HFFc6 (cell line): Measurements from ENCODE around the gene IQCC. TPM values are rescaled to one million over a fixed set of nuclear protein-coding genes. Genes with fewer than 3 reads are reported as not detected.

Experiments
- DNase-seq: peaks from one replicate; pipeline ENCODE4 v3.0.0-alpha.2; 2018
- H3K27ac Mint-ChIP-seq: 2 replicates; pipeline ENCODE4 v1.8.0; 2020; ENCODE audit warnings: mild to moderate bottlenecking, mixed read lengths
- H3K27me3 Mint-ChIP-seq: 2 replicates; pipeline ENCODE4 v1.8.0; 2021; ENCODE audit warnings: mild to moderate bottlenecking, moderate library complexity, mixed read lengths; ENCODE audit not compliant: insufficient read depth
- H3K36me3 Mint-ChIP-seq: 2 replicates; pipeline ENCODE4 v1.8.0; 2021; ENCODE audit warnings: low read depth, mixed read lengths
- H3K4me1 Mint-ChIP-seq: 2 replicates; pipeline ENCODE4 v1.8.0; 2020; ENCODE audit warnings: low read depth, mixed read lengths
- H3K4me3 Mint-ChIP-seq: 2 replicates; pipeline ENCODE4 v1.8.0; 2020; ENCODE audit warnings: mild to moderate bottlenecking, moderate library complexity, mixed read lengths
- H3K9me3 Mint-ChIP-seq: 2 replicates; pipeline ENCODE4 v1.8.0; 2020; ENCODE audit warnings: mild to moderate bottlenecking, mixed read lengths
- total RNA-seq, 6 experiments: library from RNA; stranded (reverse); fragmentation: NEBNext Ultra II Directional; extraction: Animal tissue kit (Norgen Biotek cat#: 25700); gene quantifications; 2 replicates in 1 of 6; 3 replicates in 5 of 6; pipeline ENCODE4 v1.2.3, GENCODE V29; 2021
- TF ChIP-seq, protein P1 (sequence below): fragments of 200-600 bp; sonication (generic); IDR thresholded peaks from 2 replicates; pipeline ENCODE4 v1.5.0; 2021; ENCODE audit warnings: antibody characterized with exemption, mild to moderate bottlenecking

IQCC gene
- total RNA-seq, 6 experiments from 2014 or later, result 0.81 to 2.4 (median 2.2) TPM

DNA sequence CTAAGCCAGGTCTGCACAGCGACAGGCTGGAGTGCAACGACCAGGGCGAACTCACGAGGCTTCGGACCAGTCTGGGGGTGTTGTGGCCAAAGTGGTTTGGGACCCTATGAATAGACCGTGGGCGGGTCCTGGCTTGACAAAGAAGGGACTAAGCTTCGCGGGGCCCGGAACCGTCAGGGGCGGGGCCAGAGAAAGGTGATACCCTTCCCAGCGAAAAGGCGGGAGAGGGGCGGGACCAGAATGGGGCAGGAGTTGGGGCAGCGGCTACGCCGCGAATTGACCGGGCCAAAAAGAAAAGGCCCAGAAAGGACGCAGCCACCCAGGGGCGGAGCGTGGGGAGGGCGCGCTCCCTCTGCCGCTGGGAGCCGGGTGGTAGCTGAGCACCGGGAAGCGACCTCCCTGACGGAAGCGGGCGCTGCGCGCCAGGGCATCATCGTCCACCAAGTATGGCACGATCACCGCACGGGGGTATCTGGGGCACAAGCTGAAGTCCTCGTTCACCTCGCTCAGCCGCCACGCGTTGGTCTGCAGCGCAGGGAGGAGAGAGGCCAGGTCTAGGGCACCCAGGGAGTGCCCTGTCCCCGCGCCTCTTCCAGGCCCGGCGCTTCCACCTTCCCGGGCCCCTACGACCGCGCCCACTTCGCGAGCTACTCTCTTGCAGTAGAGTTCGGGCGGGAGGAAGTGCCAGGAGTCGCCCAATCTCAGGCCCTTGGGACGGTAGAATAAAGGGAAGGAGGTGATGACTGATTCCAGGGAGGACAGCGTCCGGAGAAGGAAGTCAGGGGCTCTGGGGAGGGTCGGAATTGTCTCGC is 34.9 kb downstream of the IQCC start:
- Mint-ChIP-seq H3K9me3 (no peaks in the 10 kb centered on the region), H3K36me3 (no peaks in the 10 kb centered on the region), H3K4me1 (peaks cover 27% of the 10 kb centered on the region), H3K27ac (peak overlapping the region; percentile 84), H3K4me3 (peak overlapping the region; percentile 87), H3K27me3 (no peaks in the 10 kb centered on the region; the same call in 1 of the 2 replicates)
- DNase-seq, result peak; percentile 34
- TF ChIP-seq, protein P1, sequence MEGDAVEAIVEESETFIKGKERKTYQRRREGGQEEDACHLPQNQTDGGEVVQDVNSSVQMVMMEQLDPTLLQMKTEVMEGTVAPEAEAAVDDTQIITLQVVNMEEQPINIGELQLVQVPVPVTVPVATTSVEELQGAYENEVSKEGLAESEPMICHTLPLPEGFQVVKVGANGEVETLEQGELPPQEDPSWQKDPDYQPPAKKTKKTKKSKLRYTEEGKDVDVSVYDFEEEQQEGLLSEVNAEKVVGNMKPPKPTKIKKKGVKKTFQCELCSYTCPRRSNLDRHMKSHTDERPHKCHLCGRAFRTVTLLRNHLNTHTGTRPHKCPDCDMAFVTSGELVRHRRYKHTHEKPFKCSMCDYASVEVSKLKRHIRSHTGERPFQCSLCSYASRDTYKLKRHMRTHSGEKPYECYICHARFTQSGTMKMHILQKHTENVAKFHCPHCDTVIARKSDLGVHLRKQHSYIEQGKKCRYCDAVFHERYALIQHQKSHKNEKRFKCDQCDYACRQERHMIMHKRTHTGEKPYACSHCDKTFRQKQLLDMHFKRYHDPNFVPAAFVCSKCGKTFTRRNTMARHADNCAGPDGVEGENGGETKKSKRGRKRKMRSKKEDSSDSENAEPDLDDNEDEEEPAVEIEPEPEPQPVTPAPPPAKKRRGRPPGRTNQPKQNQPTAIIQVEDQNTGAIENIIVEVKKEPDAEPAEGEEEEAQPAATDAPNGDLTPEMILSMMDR, result peak; percentile 50

DNA sequence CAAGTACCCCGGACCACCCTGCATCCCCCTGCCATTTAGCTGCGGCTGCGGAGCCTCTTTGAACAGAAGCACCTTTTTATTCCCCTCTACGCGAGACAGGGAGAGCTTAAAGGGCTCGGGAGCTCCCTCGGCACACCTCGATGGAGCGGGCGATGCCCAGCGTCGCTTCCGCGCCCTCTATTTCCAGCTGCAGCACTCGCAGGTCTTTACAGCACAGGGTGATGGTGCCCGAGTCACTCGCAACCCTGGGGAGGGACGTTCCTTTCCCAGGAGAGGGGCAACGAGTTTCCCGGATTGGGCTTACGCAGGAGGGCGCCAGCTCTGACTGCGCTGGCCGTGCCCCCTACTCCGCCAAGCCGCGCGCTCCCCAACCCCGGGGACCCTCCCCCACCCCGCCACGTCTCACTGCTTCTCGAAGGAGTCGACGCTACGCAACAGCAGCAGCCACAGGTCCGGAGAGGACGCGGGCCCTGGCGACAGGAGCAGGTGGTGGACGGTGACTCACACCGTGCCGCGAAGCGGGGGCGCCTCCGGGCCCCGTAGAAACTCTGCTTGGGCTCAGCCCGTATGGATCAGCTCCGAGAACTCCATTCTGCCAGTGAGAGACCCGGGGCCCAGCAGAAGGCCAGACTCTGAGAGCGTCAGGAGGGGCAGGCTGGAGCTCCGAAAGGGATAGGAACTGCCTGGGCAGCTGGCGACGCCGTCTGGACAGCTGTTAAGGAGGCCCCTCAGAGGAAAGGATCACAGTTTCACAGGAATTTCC is 35.7 kb downstream of the IQCC start:
- H3K27ac Mint-ChIP-seq, result peak overlapping the region; percentile 84
- no peaks in the 10 kb centered on the region for H3K9me3 Mint-ChIP-seq
- peak; percentile 25 for DNase-seq
- H3K4me1 Mint-ChIP-seq, result peaks cover 23% of the 10 kb centered on the region
- no peaks in the 10 kb centered on the region for H3K27me3 Mint-ChIP-seq
- TF ChIP-seq, protein P1, result no peak
- peak overlapping the region; percentile 87 for H3K4me3 Mint-ChIP-seq
- no peaks in the 10 kb centered on the region for H3K36me3 Mint-ChIP-seq

DNA sequence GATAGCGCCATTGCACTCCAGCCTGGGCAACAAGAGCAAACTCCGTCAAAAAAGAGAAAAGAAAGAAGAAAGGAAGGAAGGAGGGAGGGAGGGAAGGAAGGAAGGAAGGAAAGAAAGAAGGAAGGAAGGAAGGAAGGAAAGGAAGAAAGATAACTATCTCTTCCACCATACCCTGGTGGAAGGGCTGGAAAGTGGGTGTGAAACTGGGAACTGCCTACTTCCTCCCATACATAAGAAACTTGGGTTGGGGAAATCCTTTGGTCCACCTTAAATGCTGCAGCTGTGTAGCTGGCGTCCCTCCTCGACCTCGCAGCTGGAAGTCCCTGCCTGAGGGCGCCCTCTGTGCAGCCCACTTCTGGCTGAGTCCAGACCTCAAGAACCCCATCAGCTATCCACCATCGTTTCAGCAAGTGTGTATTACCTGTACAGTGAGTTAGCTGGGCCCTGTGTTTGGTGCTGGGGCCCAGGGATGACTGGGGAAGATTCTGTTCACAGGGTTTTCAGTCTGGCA is 36.9 kb downstream of the IQCC start:
- Mint-ChIP-seq H3K36me3 (no peaks in the 10 kb centered on the region), H3K27ac (no peak overlapping the region; the same call in 1 of the 2 replicates), H3K9me3 (no peaks in the 10 kb centered on the region), H3K4me3 (no peak overlapping the region), H3K27me3 (no peaks in the 10 kb centered on the region), H3K4me1 (peaks cover 31% of the 10 kb centered on the region)
- no peak for DNase-seq
- TF ChIP-seq, protein P1, result no peak

DNA sequence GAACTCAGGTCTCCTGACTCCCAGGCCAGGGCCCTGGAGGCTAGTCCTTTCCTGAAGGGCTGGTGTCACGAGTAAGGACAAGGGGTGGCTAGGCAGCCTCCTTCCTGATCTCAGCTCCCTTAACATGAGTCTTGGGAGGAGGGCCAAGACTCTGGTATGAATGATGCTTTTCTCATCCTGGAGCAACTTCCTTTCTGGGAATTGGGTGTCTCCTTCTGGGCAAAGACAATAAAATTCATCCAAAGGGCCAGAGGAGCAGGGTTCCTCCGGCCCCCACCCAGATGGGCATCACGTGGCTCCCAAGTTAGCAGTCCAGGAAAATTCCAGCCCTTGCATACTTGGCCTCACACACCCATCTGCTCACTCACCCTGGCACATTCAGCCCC is 41.4 kb downstream of the IQCC start, which contains the start of gene FAM167B:
TSS of gene FAM167B (plus strand) at position 335 of the 386 bp plus-strand sequence. CDS start 200 bp downstream, outside the sequence.
- Mint-ChIP-seq H3K27me3 (peaks cover 1% of the 10 kb centered on the region; the same call in 1 of the 2 replicates), H3K4me3 (peak within 1 kb of the TSS; percentile 45; the same call in 1 of the 2 replicates), H3K27ac (peak within 1 kb of the TSS; percentile 83), H3K4me1 (peaks cover 43% of the 10 kb centered on the region), H3K36me3 (no peaks in the 10 kb centered on the region), H3K9me3 (no peaks in the 10 kb centered on the region)
- TF ChIP-seq, protein P1, result no peak
- peak; percentile 70 for DNase-seq

DNA sequence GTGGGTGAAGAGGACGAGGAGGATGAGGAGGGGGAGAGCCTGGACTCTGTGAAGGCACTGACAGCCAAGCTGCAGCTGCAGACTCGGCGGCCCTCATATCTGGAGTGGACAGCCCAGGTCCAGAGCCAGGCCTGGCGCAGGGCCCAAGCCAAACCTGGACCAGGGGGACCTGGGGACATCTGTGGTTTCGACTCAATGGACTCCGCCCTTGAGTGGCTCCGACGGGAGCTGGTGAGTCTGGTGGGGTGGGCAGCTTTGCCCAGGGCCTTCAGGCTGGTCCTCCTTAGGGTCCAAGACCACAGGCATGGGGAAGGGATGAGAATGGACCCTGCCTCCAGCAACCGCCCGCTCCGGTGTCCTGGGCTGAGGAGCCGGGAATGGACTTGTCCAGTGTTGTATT is 42.0 kb downstream of the IQCC start:
- no peak overlapping the region for H3K4me3 Mint-ChIP-seq
- TF ChIP-seq, protein P1, result no peak
- peaks cover 1% of the 10 kb centered on the region; the same call in 1 of the 2 replicates for H3K27me3 Mint-ChIP-seq
- peaks cover 40% of the 10 kb centered on the region for H3K4me1 Mint-ChIP-seq
- H3K9me3 Mint-ChIP-seq, result no peaks in the 10 kb centered on the region
- H3K27ac Mint-ChIP-seq, result peak overlapping the region; percentile 83; the same call in 1 of the 2 replicates
- DNase-seq, result no peak
- no peaks in the 10 kb centered on the region for H3K36me3 Mint-ChIP-seq
